Measurements from ENCODE around the gene CNOT3.

Gene CNOT3

DNA sequence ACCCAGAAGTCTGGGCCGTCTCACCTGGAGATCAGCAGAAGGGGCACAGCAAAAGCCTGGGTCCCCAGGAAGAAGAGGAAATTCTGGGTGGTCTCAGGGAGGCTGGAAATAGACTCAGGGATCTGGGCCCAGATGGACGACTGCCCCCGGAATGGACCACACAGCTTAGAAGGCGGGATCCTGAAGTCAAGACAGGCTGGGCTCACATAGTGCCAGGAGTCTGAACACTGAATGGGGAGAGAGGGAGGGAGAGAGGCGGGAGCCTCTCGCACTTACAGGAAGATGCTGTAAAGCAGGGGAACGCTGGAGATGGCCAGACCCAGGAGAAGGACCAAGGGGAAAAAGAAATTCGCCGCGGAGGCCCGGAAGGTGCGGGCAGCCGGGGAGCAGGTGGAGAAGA lies 23.3 kb downstream of the CNOT3 start:
- no peak for TF ChIP-seq EZH2phosphoT487 (IDR thresholded peaks at IDR 0.05; ENCODE audit: low read length)
- no peak for TF ChIP-seq EZH2 (optimal IDR thresholded peaks at IDR 0.05; ENCODE audit: low read depth, low read length)
- TF ChIP-seq, protein P1, sequence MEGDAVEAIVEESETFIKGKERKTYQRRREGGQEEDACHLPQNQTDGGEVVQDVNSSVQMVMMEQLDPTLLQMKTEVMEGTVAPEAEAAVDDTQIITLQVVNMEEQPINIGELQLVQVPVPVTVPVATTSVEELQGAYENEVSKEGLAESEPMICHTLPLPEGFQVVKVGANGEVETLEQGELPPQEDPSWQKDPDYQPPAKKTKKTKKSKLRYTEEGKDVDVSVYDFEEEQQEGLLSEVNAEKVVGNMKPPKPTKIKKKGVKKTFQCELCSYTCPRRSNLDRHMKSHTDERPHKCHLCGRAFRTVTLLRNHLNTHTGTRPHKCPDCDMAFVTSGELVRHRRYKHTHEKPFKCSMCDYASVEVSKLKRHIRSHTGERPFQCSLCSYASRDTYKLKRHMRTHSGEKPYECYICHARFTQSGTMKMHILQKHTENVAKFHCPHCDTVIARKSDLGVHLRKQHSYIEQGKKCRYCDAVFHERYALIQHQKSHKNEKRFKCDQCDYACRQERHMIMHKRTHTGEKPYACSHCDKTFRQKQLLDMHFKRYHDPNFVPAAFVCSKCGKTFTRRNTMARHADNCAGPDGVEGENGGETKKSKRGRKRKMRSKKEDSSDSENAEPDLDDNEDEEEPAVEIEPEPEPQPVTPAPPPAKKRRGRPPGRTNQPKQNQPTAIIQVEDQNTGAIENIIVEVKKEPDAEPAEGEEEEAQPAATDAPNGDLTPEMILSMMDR (IDR thresholded peaks at IDR 0.05; ENCODE audit: low read length) = no peak
- DNase-seq = no peak
- no peaks in the 10 kb centered on the region for H3K9me3 ChIP-seq (replicated peaks; ENCODE audit: insufficient read depth, low read length)
- H4K20me1 ChIP-seq (ENCODE audit: insufficient read depth, low read length) = no peaks in the 10 kb centered on the region
- H3K9me2 ChIP-seq (replicated peaks; ENCODE audit: insufficient read depth, low read length) = no peaks in the 10 kb centered on the region
- H3K27me3 ChIP-seq (replicated peaks; ENCODE audit: insufficient read depth, low read length) = peaks cover 15% of the 10 kb centered on the region
- H3K4me1 ChIP-seq (ENCODE audit: low read length) = peaks cover 13% of the 10 kb centered on the region; the same call in 1 of the 2 replicates
- no peak overlapping the region for H3K27ac ChIP-seq (ENCODE audit: low read length)
- H3K4me2 ChIP-seq (ENCODE audit: low read depth, low read length) = peak overlapping the region; percentile 91
- H3K4me3 ChIP-seq (ENCODE audit: low read length) = peak overlapping the region; percentile 82
- peaks cover 14% of the 10 kb centered on the region for H3F3A ChIP-seq (ENCODE audit: insufficient read depth, low read length)
- H3K79me2 ChIP-seq (ENCODE audit: low read length) = peaks cover 28% of the 10 kb centered on the region
- H3K9ac ChIP-seq (ENCODE audit: low read length) = peak overlapping the region; percentile 76; the same call in 1 of the 2 replicates
- H2AFZ ChIP-seq (ENCODE audit: low read length) = peak overlapping the region; percentile 88; the same call in 1 of the 2 replicates
- H3K36me3 ChIP-seq (replicated peaks; ENCODE audit: insufficient read depth, low read length) = no peaks in the 10 kb centered on the region

DNA sequence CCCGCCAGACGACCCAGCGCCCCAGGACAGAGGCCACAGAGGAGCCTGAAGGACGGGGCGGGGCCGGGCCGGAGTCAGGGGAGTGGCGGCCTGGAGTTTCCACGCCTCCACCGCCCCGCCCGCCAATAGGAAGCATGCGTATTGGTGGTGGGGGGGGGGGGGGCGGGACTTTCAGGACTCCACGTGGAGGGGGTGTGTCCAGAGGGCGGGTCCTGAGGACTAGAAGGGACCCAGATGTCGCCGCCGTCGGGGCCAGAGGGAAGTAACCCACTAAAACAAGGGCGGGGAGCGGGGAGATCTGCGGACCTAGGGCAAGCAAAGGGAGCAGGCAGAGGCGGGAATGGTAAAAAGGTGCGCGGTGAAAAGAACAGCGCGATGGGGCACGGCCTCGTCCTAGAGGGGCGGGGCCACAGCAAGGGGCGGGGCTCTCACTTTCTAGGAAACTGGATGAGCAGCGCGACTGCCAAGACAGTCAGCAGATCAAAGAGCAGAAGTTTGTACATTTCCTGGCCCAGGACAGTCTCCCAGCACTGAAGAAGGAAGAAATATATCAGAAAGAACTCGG lies 24.8 kb downstream of the CNOT3 start:
- Histone ChIP-seq H3K9ac (ENCODE audit: low read length) (no peak overlapping the region), H4K20me1 (ENCODE audit: insufficient read depth, low read length) (no peaks in the 10 kb centered on the region), H3K9me2 (replicated peaks; ENCODE audit: insufficient read depth, low read length) (no peaks in the 10 kb centered on the region), H3K27ac (ENCODE audit: low read length) (no peak overlapping the region), H3K27me3 (replicated peaks; ENCODE audit: insufficient read depth, low read length) (peaks cover 24% of the 10 kb centered on the region), H2AFZ (ENCODE audit: low read length) (peak overlapping the region; percentile 38; the same call in 1 of the 2 replicates), H3K36me3 (replicated peaks; ENCODE audit: insufficient read depth, low read length) (no peaks in the 10 kb centered on the region), H3K4me2 (ENCODE audit: low read depth, low read length) (peak overlapping the region; percentile 82), H3K79me2 (ENCODE audit: low read length) (peaks cover 20% of the 10 kb centered on the region), H3K9me3 (replicated peaks; ENCODE audit: insufficient read depth, low read length) (no peaks in the 10 kb centered on the region), H3K4me1 (ENCODE audit: low read length) (peaks cover 13% of the 10 kb centered on the region; the same call in 1 of the 2 replicates), H3F3A (ENCODE audit: insufficient read depth, low read length) (peaks cover 14% of the 10 kb centered on the region), H3K4me3 (ENCODE audit: low read length) (peak overlapping the region; percentile 57)
- DNase-seq = peak; percentile 68
- TF ChIP-seq EZH2 (optimal IDR thresholded peaks at IDR 0.05; ENCODE audit: low read depth, low read length) (no peak), EZH2phosphoT487 (IDR thresholded peaks at IDR 0.05; ENCODE audit: low read length) (no peak)
- TF ChIP-seq, protein P1 (IDR thresholded peaks at IDR 0.05; ENCODE audit: low read length) = no peak

DNA sequence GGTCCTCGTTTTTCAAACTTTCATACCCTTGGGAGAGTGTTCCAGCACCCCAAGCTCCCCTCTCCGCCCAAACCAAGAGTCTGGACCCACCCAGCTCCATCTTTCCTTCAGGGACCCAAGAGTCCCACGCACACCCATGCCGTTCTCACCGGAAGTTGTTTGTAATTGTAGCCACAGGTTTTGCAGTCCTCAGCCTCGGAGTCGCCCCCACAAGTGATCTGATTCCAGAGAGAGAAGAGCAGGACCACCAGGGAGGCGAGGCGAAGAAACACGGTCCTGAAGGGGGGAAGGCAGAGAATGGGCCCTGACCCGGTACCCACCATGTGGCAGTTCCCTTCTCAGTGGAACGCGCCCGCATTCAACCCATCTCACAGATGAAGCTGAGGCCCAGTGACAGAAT lies 25.3 kb downstream of the CNOT3 start:
- Histone ChIP-seq H3K79me2 (ENCODE audit: low read length) (peaks cover 18% of the 10 kb centered on the region), H3K36me3 (replicated peaks; ENCODE audit: insufficient read depth, low read length) (no peaks in the 10 kb centered on the region), H3K4me1 (ENCODE audit: low read length) (peaks cover 13% of the 10 kb centered on the region; the same call in 1 of the 2 replicates), H3K9me2 (replicated peaks; ENCODE audit: insufficient read depth, low read length) (no peaks in the 10 kb centered on the region), H3F3A (ENCODE audit: insufficient read depth, low read length) (peaks cover 14% of the 10 kb centered on the region), H3K27ac (ENCODE audit: low read length) (no peak overlapping the region), H3K9ac (ENCODE audit: low read length) (no peak overlapping the region), H4K20me1 (ENCODE audit: insufficient read depth, low read length) (no peaks in the 10 kb centered on the region), H3K4me3 (ENCODE audit: low read length) (peak overlapping the region; percentile 57), H2AFZ (ENCODE audit: low read length) (peak overlapping the region; percentile 38; the same call in 1 of the 2 replicates), H3K9me3 (replicated peaks; ENCODE audit: insufficient read depth, low read length) (no peaks in the 10 kb centered on the region), H3K27me3 (replicated peaks; ENCODE audit: insufficient read depth, low read length) (peaks cover 24% of the 10 kb centered on the region), H3K4me2 (ENCODE audit: low read depth, low read length) (peak overlapping the region; percentile 82)
- no peak for DNase-seq
- no peak for TF ChIP-seq EZH2 (optimal IDR thresholded peaks at IDR 0.05; ENCODE audit: low read depth, low read length)
- TF ChIP-seq, protein P1 (IDR thresholded peaks at IDR 0.05; ENCODE audit: low read length) = no peak
- TF ChIP-seq EZH2phosphoT487 (IDR thresholded peaks at IDR 0.05; ENCODE audit: low read length) = no peak
